GM19023 (cell line): ENCODE data around the gene TRIM26.
A peak's percentile ranks its signal among the peaks of the same experiment; 100 is the strongest.
"Not testable (repeated sequence)": the region's sequence is repeated elsewhere in the genome, so short reads cannot be mapped to it uniquely, and the experiment has no call there.

ENCODE experiments used
- ATAC-seq: cut with Tn5 transposase; IDR thresholded peaks from one replicate; pipeline ENCODE4 v1.9.1; 2021; ENCODE audit warnings: mild to moderate bottlenecking, moderate library complexity; ENCODE audit not compliant: unreplicated experiment

TRIM26 gene, protein sequence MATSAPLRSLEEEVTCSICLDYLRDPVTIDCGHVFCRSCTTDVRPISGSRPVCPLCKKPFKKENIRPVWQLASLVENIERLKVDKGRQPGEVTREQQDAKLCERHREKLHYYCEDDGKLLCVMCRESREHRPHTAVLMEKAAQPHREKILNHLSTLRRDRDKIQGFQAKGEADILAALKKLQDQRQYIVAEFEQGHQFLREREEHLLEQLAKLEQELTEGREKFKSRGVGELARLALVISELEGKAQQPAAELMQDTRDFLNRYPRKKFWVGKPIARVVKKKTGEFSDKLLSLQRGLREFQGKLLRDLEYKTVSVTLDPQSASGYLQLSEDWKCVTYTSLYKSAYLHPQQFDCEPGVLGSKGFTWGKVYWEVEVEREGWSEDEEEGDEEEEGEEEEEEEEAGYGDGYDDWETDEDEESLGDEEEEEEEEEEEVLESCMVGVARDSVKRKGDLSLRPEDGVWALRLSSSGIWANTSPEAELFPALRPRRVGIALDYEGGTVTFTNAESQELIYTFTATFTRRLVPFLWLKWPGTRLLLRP

GRCh38 chr6:30212865-30213666, at the start of gene TRIM26:
Gene TRIM26 (minus strand): TSS chr6:30213406. CDS start chr6:30199103, 14,303 bp downstream.
- peak; percentile 85 for ATAC-seq

- ATAC-seq: peak; percentile 16
Measured at GRCh38 chr6:30260036-30260504, 46.9 kb upstream of the TRIM26 start.

- peak; percentile 91 for ATAC-seq
Measured at GRCh38 chr6:30259140-30260035, 46.2 kb upstream of the TRIM26 start.

- no peak for ATAC-seq
Measured at GRCh38 chr6:30258204-30258603, 45.0 kb upstream of the TRIM26 start.

GRCh38 chr6:30252417-30252816, 39.2 kb upstream of the TRIM26 start:
- not testable (repeated sequence) for ATAC-seq

DNA sequence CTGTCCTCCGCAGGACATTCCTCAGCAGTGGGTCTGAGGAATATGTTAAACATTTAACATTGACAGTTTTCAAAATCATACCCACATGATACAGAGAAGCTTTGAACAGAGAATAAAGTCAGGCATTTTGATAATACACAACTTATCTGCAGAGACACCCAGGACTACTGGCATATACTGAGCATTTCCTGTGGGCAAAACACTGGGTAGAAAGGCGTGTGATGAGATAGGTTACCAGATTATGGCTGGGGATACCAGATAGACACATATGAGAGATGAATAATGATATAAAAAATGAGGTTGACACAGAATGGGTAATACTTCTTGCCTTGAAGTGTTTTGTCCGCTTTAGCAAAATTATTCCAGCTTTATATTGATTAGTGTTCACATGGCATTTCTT, 31.4 kb upstream of the TRIM26 start:
- no peak for ATAC-seq

- ATAC-seq: no peak
Measured at GRCh38 chr6:30238178-30238795, 25.1 kb upstream of the TRIM26 start.

DNA sequence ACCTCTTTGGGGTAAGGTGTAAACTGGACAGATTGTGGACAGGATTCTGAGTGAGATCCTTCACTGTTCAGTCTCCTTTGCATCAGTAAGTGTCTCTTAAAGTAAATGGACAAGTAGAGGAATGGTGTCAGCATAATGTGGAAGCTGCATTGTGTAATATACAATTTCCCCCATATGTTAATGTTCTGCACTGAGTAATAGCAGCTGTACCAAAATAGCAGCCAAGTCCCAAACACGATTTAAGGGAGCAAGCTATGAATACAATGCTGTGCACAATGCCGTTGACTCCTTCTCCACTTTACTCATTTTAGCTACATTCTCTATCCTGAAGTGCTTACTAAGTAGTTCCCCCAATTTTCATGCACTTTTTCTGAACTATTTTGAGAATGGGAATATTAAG, 21.1 kb upstream of the TRIM26 start:
- no peak for ATAC-seq

DNA sequence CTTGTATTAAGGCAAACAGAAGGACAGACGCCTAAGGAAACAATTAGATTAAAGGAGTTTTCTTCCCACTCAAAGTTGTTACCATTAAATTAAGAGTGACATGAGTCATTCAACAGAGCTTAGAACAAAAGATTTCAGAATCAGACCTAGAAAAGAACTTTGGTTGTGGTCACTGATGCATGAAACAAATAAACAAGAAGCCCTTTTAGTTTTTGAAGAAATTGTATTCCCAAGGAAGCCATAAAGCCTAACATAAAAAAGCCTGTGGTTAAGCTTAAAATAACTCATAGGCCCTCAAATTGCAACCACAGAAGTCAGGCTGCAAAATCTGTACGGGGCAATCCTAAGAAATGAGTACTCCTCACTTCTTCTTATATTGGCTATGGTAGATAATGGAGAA, 17.9 kb upstream of the TRIM26 start:
- no peak for ATAC-seq

DNA sequence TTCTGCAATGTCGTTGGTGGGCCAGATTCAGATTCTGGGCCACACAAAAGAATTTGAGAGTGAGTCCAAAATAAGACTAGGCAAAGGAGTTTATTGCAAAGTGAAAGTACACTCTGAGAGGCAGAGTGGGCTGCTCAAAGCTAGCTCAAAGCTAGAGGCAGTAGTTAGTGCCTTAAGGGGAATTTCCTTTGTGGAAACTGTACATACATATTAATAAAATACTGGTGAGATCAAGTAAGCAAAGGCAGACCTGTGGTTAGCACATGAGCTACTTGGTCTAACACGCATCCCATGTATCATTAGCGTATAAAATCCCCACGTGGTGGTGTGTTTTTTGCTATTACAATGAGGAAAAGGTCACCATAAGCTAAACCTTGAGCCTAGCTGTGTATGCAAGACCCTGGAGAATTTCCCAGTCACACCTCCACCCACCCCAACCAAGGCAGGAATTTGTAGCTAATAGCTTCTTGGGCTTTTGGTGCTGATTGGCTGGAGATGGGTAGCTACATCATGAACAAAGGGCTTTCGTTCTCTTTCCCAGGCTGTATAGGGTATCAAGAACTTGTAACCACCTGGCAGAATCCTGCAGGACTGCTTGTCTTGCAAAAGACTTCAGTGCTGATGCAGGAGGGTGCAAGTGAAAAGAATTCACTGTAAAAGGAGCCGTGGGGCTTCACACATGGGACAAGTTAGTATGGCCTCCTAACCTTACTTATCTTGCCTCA, 14.7 kb upstream of the TRIM26 start:
- ATAC-seq: no peak

GRCh38 chr6:30227242-30227722, 14.1 kb upstream of the TRIM26 start:
- ATAC-seq: no peak

DNA sequence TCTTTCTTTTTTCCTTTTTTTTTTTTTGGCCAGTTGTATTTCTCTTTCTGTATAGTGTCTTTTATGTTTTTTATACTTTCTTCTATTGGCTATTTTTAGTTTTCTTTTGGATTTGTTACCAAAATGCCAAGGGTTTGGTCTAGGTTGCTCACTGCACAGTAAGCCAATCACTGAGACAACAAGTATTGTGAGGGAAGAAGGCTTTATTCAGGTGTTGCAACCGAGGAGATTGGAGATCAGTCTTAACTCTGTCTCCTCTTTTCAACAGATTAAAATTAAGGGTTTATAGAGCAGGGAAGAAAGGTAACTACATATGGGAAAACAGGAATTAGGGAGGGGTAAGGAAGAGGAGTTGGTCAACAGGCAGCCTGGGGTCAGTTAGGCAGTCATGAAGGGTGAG, 10.1 kb upstream of the TRIM26 start:
- ATAC-seq: no peak

DNA sequence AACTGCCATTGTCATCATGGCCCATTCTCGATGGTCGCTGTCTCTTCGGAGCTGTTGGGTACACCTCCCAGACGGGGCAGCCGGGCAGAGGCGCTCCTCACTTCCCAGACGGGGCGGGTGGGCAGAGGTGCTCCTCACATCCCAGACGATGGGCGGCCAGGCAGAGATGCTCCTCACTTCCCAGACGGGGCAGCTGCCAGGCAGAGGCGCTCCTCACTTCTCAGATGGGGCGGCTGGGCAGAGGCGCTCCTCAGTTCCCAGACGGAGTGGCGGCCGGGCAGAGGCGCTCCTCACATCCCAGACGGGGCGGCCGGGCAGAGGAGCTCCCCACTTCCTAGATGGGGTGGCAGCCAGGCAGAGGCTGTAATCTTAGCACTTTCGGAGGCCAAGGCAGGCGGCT, 8.8 kb upstream of the TRIM26 start:
- ATAC-seq: not testable (repeated sequence)

GRCh38 chr6:30221395-30221794, 8.2 kb upstream of the TRIM26 start:
- ATAC-seq: not testable (repeated sequence)

DNA sequence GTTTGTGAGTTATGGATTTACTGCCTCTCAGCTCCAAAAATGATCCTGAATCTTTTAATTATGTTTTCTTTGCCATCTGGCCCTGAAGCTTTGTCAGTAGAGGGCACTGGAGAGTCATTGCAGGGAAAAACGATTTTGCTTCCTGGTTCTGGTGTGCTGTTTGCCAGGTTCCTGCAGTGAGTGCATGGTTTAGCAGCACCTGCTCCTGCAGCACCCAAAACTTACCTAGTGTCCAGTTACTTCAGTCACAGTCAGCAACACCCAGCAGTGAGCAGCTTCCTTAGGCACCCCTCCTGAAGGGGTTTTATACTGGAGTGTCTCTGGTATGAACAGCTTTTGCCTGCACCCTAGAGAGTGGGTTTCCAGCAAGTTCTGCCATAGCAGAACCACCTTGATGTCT, 6.0 kb upstream of the TRIM26 start:
- ATAC-seq: no peak

DNA sequence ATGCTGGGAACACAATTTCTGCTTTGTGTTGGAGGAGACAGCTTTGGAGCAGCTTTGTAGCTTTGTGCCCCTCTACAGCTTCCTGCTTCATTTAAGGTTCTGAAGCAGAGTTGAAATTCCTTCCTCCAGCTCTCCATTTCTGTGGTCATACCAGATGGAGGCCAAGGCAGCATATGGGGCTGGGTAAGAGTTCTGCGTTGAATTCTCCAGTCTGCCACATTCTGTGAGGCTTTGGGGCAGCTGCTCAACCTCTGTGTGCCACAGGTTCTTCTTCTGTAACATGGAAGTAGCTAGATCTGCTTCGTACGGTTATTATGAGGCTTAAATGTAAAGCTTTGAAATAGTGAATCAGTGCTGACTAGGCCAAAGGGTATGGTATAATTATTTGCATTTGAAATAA, 2.9 kb upstream of the TRIM26 start:
- no peak for ATAC-seq

- ATAC-seq: no peak
Measured at GRCh38 chr6:30214657-30214982, 1.4 kb upstream of the TRIM26 start.

DNA sequence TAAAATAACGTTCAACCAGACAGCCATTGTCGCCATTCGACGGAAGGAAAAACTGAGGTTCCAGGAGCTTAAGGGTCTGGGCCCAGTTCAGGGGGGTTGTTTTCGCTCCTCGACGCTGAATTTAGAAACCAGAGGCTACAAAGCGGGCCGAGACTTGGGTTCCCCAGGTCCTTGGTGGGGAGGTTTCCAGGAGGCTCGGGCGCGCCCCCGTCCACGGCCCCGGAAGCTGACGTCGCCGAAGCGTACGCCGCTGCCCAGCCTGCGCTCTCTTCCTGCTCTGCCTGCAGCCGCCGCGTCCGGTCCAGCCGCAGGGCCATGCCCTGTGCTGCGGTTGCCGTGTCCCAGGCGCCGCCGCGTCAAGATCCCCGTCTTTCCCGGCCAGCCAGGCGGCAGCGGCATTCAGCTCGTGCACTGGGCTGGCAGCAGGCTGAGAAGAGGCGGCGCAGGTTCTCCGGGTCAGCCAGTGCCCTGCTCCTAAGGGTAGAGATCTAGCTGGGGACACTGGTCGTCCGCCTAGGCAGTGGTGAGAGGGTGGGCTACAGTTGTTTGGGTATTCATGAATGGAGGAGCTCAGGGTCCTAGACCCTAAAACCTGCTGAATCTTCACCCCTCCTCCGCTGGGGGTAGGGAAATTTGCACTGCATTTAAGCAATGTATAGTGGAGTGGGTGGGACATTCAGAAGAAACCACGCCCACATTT, 901 bp upstream of the TRIM26 start:
- peak; percentile 59 for ATAC-seq

DNA sequence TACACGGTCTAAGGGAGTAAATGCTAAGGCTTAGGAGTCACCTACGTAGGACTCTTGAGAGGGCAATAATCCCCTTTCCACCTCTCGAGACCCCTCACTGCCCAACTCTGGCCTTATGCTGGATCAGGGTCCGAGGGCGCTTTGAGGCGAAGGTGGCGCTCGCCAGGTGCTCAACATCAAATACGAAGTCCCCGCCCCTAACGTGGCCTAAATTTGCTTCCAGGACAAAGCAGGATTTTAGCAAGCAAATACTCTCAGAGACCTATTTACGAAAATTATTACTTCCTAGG, 406 bp upstream of the TRIM26 start:
- ATAC-seq: no peak
